ENCODE data around the gene KLHL18.
"Not testable (repeated sequence)": the region's sequence is repeated elsewhere in the genome, so short reads cannot be mapped to it uniquely, and the experiment has no call there.

Gene KLHL18

GRCh38 chr3:47282424-47283192 lies at the start of gene KLHL18, which contains the start of gene KIF9:
KLHL18 (plus strand) TSS chr3:47282944; CDS start chr3:47282966, 22 bp downstream.
KIF9 (minus strand) TSS chr3:47282799; CDS start chr3:47277374, 5,425 bp downstream.
- DNase-seq = peak; percentile 98

- DNase-seq = no peak
Observed at GRCh38 chr3:47238017-47238416, 44.7 kb upstream of the KLHL18 start.

- DNase-seq = no peak
Observed at GRCh38 chr3:47239929-47240328, 42.8 kb upstream of the KLHL18 start.

- DNase-seq = no peak
Observed at GRCh38 chr3:47243419-47244147, 39.2 kb upstream of the KLHL18 start.

GRCh38 chr3:47244531-47245100 lies 38.1 kb upstream of the KLHL18 start:
- DNase-seq = no peak

GRCh38 chr3:47245271-47245670 lies 37.5 kb upstream of the KLHL18 start:
- DNase-seq = no peak

GRCh38 chr3:47247131-47248064 lies 35.3 kb upstream of the KLHL18 start:
- DNase-seq = no peak

GRCh38 chr3:47250309-47251060 lies 32.3 kb upstream of the KLHL18 start:
- DNase-seq = no peak

- not testable (repeated sequence) for DNase-seq
Observed at GRCh38 chr3:47251085-47251484, 31.7 kb upstream of the KLHL18 start.

- DNase-seq = no peak
Observed at GRCh38 chr3:47251689-47252088, 31.1 kb upstream of the KLHL18 start.

GRCh38 chr3:47256331-47256730 lies 26.4 kb upstream of the KLHL18 start:
- not testable (repeated sequence) for DNase-seq

GRCh38 chr3:47259114-47259513 lies 23.6 kb upstream of the KLHL18 start:
- DNase-seq = no peak

GRCh38 chr3:47260605-47261004 lies 22.1 kb upstream of the KLHL18 start:
- no peak for DNase-seq

GRCh38 chr3:47261301-47261700 lies 21.4 kb upstream of the KLHL18 start:
- DNase-seq = no peak

GRCh38 chr3:47265008-47265407 lies 17.7 kb upstream of the KLHL18 start:
- no peak for DNase-seq

GRCh38 chr3:47265725-47266428 lies 16.9 kb upstream of the KLHL18 start:
- DNase-seq = no peak

GRCh38 chr3:47266709-47267489 lies 15.8 kb upstream of the KLHL18 start:
- peak; percentile 35 for DNase-seq

- no peak for DNase-seq
Observed at GRCh38 chr3:47267490-47267824, 15.3 kb upstream of the KLHL18 start.

GRCh38 chr3:47270526-47270925 lies 12.2 kb upstream of the KLHL18 start:
- no peak for DNase-seq

GRCh38 chr3:47273564-47273963 lies 9.2 kb upstream of the KLHL18 start:
- no peak for DNase-seq

GRCh38 chr3:47274652-47275051 lies 8.1 kb upstream of the KLHL18 start:
- DNase-seq = no peak

Measured in CD4-positive, alpha-beta T cell treated with Interleukin-15 for 1 hour (primary cell).